Measurements from ENCODE around the gene ANKRD35.

Gene ANKRD35

GRCh38 chr1:145918992-145919939, 33.6 kb upstream of the ANKRD35 start:
- Mint-ChIP-seq H3K36me3 (ENCODE audit: low read depth) (peaks cover 32% of the 10 kb centered on the region), H3K4me1 (peaks cover 21% of the 10 kb centered on the region), H3K27ac (peak overlapping the region; percentile 97 to 99 (median 99)), H3K4me3 (peak overlapping the region; percentile 92 to 98 (median 97)), H3K27me3 (ENCODE audit: low read depth) (no peaks in the 10 kb centered on the region), H3K9me3 (no peaks in the 10 kb centered on the region)
- no peak for TF ChIP-seq CTCF (IDR thresholded peaks at IDR 0.05; ENCODE audit: unreplicated experiment in 3 of 3)

- no peaks in the 10 kb centered on the region for H3K27me3 Mint-ChIP-seq (ENCODE audit: low read depth)
- H3K36me3 Mint-ChIP-seq (ENCODE audit: low read depth) = peaks cover 38% of the 10 kb centered on the region
- TF ChIP-seq CTCF (IDR thresholded peaks at IDR 0.05; ENCODE audit: unreplicated experiment in 3 of 3) = no peak
- peak within 1 kb of the TSS; percentile 92 to 98 (median 97) for H3K4me3 Mint-ChIP-seq
- H3K9me3 Mint-ChIP-seq = no peaks in the 10 kb centered on the region
- H3K27ac Mint-ChIP-seq = peak within 1 kb of the TSS; percentile 97 to 99 (median 99)
- peaks cover 21% of the 10 kb centered on the region for H3K4me1 Mint-ChIP-seq
Measured at GRCh38 chr1:145918144-145918991, 32.7 kb upstream of the ANKRD35 start, which contains the start of gene PEX11B. PEX11B (minus strand) TSS chr1:145918717; CDS start chr1:145918688, 29 bp downstream.

GRCh38 chr1:145917595-145917994, 31.9 kb upstream of the ANKRD35 start:
- Mint-ChIP-seq H3K4me1 (peaks cover 21% of the 10 kb centered on the region), H3K27ac (peak overlapping the region; percentile 97 to 99 (median 99)), H3K36me3 (ENCODE audit: low read depth) (peaks cover 36% of the 10 kb centered on the region), H3K27me3 (ENCODE audit: low read depth) (no peaks in the 10 kb centered on the region), H3K4me3 (peak overlapping the region; percentile 92 to 98 (median 97)), H3K9me3 (no peaks in the 10 kb centered on the region)
- no peak for TF ChIP-seq CTCF (IDR thresholded peaks at IDR 0.05; ENCODE audit: unreplicated experiment in 3 of 3)

GRCh38 chr1:145916745-145917144, 31.1 kb upstream of the ANKRD35 start:
- H3K27ac Mint-ChIP-seq = peak overlapping the region in 1 of 3 experiments; percentile 56
- H3K4me3 Mint-ChIP-seq = peak overlapping the region; percentile 92 to 98 (median 97)
- peaks cover 21% of the 10 kb centered on the region for H3K4me1 Mint-ChIP-seq
- no peaks in the 10 kb centered on the region for H3K27me3 Mint-ChIP-seq (ENCODE audit: low read depth)
- TF ChIP-seq CTCF (IDR thresholded peaks at IDR 0.05; ENCODE audit: unreplicated experiment in 3 of 3) = no peak
- H3K9me3 Mint-ChIP-seq = no peaks in the 10 kb centered on the region
- H3K36me3 Mint-ChIP-seq (ENCODE audit: low read depth) = peaks cover 44% of the 10 kb centered on the region

- no peaks in the 10 kb centered on the region for H3K27me3 Mint-ChIP-seq (ENCODE audit: low read depth)
- no peaks in the 10 kb centered on the region for H3K9me3 Mint-ChIP-seq
- H3K4me3 Mint-ChIP-seq = no peak overlapping the region
- peaks cover 11% of the 10 kb centered on the region for H3K4me1 Mint-ChIP-seq
- TF ChIP-seq CTCF (IDR thresholded peaks at IDR 0.05; ENCODE audit: unreplicated experiment in 3 of 3) = no peak
- no peak overlapping the region for H3K27ac Mint-ChIP-seq
- H3K36me3 Mint-ChIP-seq (ENCODE audit: low read depth) = peaks cover 52% of the 10 kb centered on the region
Measured at GRCh38 chr1:145912128-145912641, 26.5 kb upstream of the ANKRD35 start.
